ENCODE measurements around the gene CDK11A. TPM values are rescaled to one million over a fixed set of nuclear protein-coding genes. Genes with fewer than 3 reads are reported as not detected.
A peak's percentile ranks its signal among the peaks of the same experiment; 100 is the strongest.
"Not testable (repeated sequence)": the region's sequence is repeated elsewhere in the genome, so short reads cannot be mapped to it uniquely, and the experiment has no call there.

Gene CDK11A
- total RNA-seq, 4 donors from 2014 or later: 25.0 to 77.7 (median 39.0) TPM

DNA sequence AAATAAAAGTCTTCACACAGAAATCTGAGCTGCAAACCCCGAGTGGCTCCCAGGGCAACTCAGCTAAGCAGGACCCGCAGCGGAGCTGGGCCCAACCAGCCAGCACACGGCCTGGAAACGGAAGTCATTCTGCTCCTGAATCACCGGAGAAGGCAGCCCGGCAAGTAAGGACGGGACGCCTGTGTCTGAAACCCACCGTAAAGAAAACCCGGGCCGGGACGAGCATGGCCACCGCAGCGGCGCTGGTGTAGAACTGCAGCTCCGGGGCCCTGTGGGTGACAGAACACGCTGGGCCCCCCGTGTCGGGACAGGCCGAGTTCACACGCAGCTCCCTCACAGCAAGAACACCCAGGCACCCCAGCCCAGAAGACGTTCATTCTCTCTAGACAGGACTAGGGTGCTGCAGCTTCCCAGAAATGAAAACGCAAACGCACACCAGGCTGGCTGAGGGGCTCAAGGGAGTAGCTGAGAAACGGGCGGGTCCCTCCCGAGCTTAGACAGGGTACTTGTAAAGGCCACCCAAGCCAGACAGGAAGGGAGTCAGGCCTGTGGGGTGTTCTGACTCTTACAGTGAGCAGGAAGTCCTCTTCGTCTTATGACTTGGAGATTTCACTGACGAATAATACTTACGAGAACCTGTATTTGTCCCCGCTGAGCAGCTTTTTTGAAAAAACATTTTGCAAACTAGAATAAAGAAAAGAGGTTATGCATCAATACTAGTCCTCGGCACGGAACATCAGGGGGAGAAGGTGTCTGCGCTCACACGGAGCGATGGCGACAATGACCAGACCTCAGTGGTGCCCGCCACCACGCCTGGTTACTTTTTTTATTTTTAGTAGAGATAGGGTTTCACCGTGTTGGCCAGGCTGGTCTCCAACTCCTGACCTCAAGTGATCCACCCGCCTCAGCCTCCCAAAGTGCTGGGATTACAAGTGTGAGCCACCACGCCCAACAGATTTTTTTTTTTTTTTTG, 54.4 kb downstream of the CDK11A start:
- ATAC-seq (ENCODE audit: low FRiP score) (no peak), DNase-seq (ENCODE audit: low spot score) (no peak)
- TF ChIP-seq, protein P1, sequence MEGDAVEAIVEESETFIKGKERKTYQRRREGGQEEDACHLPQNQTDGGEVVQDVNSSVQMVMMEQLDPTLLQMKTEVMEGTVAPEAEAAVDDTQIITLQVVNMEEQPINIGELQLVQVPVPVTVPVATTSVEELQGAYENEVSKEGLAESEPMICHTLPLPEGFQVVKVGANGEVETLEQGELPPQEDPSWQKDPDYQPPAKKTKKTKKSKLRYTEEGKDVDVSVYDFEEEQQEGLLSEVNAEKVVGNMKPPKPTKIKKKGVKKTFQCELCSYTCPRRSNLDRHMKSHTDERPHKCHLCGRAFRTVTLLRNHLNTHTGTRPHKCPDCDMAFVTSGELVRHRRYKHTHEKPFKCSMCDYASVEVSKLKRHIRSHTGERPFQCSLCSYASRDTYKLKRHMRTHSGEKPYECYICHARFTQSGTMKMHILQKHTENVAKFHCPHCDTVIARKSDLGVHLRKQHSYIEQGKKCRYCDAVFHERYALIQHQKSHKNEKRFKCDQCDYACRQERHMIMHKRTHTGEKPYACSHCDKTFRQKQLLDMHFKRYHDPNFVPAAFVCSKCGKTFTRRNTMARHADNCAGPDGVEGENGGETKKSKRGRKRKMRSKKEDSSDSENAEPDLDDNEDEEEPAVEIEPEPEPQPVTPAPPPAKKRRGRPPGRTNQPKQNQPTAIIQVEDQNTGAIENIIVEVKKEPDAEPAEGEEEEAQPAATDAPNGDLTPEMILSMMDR (IDR thresholded peaks at IDR 0.05): no peak

DNA sequence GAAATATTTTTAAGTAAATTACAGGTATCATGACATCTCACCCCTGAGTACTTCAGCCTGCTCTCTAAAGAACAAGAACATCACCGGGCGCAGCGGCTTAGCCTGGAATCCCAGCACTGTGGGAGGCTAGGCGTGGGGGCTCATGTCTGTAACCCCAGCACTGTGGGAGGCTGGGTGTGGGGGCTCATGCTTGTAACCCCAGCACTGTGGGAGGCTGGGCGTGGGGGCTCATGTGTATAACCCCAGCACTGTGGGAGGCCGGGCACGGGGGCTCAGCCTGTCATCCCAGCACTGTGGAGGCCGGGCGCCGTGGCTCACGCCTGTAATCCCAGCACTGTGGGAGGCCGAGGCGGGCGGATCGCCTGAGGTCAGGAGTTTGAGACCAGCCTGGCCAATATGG, 57.6 kb downstream of the CDK11A start:
- no peak for DNase-seq (ENCODE audit: low spot score)
- ATAC-seq (ENCODE audit: low FRiP score): no peak
- TF ChIP-seq, protein P1 (IDR thresholded peaks at IDR 0.05): no peak

DNA sequence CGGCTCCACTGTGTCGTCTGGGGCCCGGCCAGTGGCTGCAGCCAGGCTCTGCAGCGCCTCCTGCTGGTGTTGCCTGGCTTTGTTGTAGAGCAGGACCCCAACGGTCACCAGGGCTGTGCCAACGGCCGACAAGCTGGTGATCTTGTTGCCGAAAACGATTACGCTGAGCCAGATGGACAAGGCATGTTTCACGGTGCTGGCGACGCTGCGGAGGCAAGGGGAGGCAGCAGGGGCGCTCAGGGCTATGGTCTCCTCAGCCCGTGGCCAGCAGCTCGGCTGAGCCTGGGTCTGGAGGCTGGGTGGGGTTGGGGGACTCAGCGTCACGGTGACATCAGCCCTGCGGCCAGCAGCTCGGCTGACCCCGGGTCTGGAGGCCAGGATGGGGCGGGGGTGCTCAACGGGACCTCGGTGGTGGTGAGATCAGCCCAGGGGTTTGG, 58.3 kb downstream of the CDK11A start:
- DNase-seq (ENCODE audit: low spot score) (no peak), ATAC-seq (ENCODE audit: low FRiP score) (no peak)
- TF ChIP-seq, protein P1 (IDR thresholded peaks at IDR 0.05): no peak

DNA sequence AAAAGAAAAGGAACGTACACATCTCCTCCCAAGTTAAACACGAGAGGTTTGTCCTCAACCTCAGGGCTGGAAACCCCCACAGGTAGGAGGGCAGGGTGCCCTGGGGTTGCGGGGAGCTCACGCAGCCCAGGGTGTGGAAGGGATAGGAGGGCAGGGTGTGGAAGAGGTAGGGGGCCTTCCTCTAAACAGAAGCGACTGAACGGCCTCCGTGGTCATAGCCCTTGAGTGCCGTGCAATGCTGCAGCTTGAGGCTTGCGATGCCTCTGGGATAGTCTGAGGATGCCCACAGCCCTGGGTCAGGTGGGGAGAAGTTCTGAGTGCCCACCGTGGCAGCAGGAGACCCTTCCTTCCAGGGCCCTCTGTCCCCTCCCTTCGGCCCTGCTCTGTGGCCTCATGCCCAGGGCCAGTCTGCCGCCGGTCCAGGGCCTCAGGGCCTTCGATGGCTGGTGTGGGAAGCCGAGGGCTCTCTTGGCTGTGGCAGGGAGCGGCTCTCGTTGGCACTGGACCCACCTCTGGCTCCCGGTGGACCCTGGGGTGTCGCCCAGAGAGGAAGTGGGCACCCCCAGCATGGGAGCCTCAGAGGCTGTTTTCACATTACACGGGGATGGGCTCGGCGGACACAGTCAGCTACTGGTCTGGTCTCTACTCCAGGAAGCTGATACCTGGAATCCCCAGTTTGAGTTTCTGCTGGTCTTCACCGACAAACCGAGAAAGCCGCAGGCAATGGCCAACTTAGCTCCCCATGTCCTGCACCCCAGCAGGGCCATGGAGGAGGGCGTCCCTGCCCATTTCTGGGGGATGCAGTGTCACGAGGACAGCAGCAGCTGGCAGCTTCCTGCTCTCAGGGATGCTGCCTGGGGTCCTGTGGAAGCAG, 59.0 kb downstream of the CDK11A start:
- TF ChIP-seq, protein P1 (IDR thresholded peaks at IDR 0.05): no peak
- DNase-seq (ENCODE audit: low spot score) (no peak), ATAC-seq (ENCODE audit: low FRiP score) (no peak)

DNA sequence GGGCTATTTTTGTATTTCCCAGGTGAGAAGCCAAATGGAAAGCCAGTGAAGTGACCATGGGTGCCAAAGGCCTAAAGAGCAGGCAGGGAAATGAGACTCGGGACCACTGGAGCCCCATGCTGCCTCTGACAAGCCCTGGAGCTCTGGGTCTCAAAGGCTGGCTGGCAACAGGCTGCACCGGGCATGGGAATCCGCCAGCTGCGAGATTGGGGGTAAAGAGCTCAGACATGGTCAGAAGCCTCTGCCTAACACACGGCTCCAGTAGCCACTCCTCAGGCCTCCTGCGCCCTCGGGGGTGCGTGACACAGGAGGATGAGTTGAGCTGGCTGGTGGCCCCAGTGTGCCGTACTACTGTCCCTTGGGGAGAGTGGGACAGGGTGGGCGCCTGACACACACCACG, 59.8 kb downstream of the CDK11A start:
- DNase-seq (ENCODE audit: low spot score); ATAC-seq (ENCODE audit: low FRiP score): not testable (repeated sequence)

DNA sequence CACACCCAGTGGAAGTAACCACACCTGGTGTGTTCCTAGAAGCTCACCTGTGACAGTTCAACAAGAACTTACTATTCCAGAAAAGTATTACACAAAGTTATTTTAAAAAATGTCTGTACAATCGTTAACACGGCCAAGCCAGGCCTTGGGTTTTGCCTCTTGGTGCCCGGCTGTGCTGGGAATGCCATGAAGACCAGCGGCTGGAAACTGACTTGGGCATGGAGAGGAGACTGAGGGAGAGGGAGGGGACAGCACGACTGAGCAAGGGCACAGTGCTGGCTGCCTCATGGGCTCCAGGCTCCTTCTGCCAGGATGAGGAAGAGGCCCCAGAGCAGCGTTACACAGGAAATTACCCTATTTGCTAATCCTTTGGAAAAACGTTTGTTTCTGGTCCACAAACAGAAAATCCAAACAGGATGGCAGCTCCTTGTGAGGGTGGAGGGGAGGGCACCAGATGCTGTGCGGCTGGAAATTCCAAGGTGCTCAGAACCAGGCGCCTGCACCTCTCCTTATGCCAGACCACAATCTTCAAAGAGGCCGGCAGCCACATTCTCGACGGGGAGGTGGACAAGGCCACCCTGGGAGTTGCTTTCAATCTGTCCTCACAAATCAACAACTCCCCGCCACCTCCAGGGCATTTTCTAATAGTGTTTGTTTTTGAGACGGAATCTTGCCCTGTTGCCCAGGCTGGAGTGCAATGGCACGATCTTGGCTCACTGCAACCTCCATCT, 61.2 kb downstream of the CDK11A start:
- ATAC-seq (ENCODE audit: low FRiP score); DNase-seq (ENCODE audit: low spot score): not testable (repeated sequence)

DNA sequence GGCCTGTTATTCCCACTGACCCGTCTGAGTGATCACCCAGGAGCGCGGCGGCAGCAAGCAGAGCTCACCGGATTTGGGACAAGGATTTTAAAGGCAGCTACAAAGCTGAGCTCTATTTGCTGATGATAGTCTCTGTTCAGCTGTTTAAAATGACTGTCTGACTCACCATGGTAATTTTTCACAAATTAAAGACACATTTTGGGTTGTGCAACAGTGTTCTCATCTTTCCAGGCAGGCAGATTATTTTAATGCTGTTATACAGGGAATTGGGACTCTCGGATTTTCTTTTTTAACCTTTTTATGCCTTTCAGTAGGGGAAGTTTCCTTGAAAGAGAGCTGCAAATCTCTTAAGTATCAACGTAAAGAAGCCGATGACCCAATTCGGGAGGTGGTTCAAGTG, 61.8 kb downstream of the CDK11A start:
- peak; percentile 8 for ATAC-seq (ENCODE audit: low FRiP score)
- not testable (repeated sequence) for DNase-seq (ENCODE audit: low spot score)

DNA sequence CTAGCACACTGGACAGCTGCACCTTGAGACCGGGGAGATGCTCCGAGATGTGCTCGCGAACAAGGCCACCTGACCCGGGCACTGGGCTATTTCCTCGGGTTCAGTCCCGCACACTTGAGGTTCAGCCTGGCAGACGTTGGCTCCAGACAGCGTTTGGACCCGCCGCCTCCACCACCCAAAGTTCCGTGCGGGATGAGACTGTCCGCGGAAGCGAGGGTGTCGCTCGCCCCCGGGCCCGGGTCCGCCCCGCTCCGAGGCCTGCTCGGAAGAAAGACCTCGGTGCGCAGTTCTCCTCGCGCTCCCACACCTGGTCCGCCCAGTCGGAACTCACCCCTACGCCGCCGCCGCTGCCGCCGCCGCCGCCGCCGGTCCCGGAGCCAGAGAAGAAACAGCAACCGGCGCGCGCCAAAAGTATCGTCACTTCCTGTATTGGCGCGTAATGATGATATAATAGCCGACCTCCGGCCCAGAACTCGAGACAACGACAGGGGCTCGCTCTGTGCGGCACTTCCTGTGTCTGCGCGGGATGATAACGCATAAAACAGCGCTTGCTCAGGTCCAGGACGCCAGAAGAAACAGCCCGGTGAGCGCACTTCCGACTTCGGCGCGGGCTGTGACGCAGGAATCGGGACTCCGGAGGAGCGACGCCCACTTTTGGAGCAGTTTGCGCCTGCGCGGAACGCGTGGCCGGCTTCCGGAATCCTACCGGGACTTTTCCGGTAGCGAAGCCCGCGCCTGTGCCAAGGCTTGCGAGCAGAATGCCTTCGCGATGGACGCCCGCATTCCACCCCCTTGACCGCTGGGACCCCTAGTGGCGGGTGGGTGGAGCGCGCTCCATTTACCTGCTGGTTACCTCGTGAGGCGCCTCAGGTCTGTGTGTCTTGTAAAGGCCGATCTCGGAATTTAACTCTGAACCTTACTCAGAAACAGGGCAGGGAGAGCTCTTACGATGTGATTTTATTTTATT, 65.3 kb downstream of the CDK11A start, which contains the start of gene CDK11B:
Gene CDK11B, minus strand, starts transcription at position 422 of the 967 bp plus-strand sequence. CDS start 1,519 bp downstream, outside the sequence.
- ATAC-seq (ENCODE audit: low FRiP score) (peak; percentile 94), DNase-seq (ENCODE audit: low spot score) (peak; percentile 82)

Measured in omental fat pad (tissue), 4 donors.